Measurements from ENCODE around the gene PCNT.

DNA sequence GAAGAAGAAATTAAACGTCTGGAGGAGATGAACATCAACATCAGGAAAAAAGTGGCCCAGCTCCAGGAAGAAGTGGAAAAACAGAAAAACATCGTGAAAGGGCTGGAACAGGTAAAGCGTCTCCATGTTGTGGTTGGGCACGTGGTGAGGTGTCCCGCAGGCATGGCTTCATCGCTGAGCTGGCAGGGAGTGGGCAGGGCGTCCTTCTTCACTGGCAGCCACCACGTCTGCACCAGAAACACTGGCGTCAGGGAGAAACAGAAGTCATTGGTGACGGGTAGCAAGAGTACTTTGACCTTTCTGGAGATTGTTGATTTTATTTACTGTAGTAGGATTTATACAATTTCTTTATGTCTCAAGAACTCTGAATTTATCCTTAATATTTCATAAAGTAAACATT lies 75.7 kb downstream of the PCNT start:
- TF ChIP-seq EZH2 (IDR thresholded peaks at IDR 0.05; ENCODE audit: borderline replicate concordance, insufficient read depth, low read length, poor library complexity, severe bottlenecking) = no peak
- TF ChIP-seq CTCF (IDR thresholded peaks at IDR 0.05; ENCODE audit: poor library complexity, severe bottlenecking) = no peak
- no peak for TF ChIP-seq RAD21 (conservative IDR thresholded peaks at IDR 0.05)
- TF ChIP-seq POLR2AphosphoS5 (IDR thresholded peaks at IDR 0.05) = no peak
- TF ChIP-seq REST (IDR thresholded peaks at IDR 0.05; ENCODE audit: borderline replicate concordance) = no peak
- no peak for TF ChIP-seq SMC3 (conservative IDR thresholded peaks at IDR 0.05; ENCODE audit: poor library complexity)
- no peak for TF ChIP-seq MXI1 (conservative IDR thresholded peaks at IDR 0.05; ENCODE audit: poor library complexity, severe bottlenecking)
- TF ChIP-seq EP300 (conservative IDR thresholded peaks at IDR 0.05; ENCODE audit: poor library complexity, severe bottlenecking) = no peak
